GM12874 (cell line): ENCODE results near the gene PGS1.

ENCODE experiments used
- CTCF ChIP-seq: IDR thresholded peaks from 2 replicates; pipeline ENCODE4 v1.5.1; 2011; ENCODE audit warnings: low read depth, mild to moderate bottlenecking, control low read depth, low read length, moderate library complexity; ENCODE audit not compliant: insufficient read depth

PGS1 gene

DNA sequence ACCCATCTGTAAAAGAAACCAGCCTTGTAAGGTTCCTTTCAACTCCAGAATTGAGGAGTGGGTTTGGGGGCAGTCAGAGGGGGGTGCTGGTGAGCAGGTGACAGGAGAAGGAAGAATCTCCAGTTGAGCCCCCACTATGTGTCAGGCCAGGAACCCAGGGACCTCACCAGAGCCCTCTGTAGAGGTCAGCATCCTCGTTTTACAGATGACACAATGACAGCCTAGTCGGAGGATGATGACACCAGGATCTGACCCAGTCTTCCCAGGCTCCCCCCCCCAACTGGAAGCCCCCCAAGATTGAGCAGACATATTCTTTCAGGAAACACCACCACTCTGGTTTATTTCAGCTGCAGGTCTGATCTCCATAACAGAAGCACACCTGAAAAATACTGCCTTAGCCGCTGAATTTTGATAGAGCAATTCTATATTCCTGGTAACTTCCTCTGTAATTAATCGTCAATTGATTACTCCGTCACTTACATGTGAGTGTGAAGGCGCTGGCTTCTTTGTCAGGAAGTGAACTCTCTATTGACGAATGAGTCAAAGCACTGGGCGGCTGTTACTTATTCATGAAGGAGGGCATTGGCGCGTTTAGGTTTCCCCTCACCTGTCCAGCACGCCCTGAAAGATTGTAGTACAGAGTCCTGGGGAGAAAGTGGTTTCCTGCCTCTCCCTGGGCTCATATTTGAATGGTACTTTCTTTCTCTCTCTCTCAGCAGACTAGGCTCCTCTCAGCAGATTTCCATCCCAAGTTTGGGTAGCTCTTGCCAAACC is 39.8 kb upstream of the PGS1 start:
- no peak for TF ChIP-seq CTCF

DNA sequence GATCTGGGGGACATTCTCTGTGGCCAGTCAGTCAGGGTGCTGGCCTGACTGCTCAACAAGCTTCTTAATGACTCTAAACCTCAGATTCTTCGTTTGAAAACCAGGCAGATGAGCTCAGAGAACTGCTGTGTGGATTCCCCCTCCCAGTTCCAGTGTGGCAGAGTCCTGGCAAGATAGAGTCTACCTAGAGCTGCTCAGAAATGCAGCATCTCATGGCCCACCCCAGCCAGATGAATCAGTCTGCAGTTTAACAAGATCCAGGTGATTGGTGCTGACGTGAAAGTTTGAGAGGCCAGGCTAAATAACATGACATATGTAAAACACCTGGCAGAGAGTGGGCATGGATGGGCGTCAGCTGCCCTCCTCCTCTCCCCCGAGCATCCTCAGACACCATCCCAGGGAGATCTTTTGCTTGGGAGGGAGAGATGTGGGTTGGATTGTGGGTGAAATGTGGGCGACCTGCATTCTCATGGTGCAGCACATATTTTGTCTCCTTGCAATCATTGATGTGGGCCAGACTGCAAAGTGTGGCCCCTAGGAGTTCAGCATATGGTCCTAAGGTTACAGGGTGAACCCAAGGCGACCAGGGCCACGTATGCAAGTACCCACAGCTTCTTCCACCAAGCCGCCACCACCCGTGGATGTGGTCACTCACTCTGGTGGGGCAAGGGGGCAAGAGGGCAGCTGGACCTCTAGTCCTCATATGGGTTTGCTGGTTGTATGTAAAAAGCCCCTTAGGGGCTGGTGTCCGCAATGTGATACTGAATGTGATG is 38.1 kb upstream of the PGS1 start:
- no peak for TF ChIP-seq CTCF

- no peak for TF ChIP-seq CTCF
Observed at GRCh38 chr17:78341559-78342448, 36.6 kb upstream of the PGS1 start.

- no peak for TF ChIP-seq CTCF
Observed at GRCh38 chr17:78342449-78343186, 35.8 kb upstream of the PGS1 start.

DNA sequence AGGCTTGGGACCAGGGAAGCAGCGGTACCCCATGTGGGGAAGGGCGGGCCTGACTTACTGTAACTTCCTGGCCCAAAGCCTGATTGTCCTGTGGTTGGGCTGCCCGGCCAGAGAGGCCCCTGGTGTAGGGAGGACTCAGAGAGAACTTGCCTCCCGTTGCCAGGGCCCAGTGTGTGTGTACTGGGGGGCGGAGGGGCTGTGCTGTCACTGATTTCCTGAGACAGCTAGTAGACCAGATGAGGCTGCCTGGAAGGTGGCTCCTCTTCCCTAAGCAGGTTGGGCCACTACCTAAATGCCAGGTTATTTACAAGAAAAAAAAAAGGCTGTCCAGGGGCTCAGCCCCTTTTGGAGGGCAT is 35.3 kb upstream of the PGS1 start:
- no peak for TF ChIP-seq CTCF

DNA sequence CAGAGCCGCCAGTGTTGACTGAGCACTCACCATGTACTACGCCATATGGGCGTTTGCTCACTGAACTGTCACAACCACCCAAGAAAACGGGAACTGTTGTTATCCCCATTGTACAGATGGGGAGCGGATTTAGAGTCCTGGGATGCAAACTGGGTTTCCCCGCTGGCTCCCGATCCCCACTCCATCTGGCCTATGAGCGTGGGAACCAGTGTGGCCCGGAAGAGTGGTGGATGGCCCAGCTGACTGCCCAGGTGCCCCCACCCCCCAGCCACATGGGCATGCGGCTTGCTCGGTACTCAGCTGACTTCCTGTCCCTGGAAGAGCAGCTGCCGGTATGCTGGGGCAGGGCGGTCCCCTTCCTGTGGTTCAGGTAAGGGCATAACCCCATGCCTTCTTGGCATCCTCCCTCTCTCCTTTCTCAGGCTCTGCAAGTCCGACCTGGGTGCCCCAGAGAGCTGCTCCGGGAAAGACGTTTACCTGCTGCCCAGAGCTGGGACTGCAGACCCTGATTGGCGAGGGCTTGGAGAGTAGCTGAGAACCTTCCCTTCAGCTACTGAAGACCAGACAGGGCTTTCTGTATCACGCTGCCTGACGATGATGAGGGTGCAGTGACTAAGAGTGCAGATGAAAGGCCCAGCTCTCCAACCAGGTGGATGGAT is 34.8 kb upstream of the PGS1 start:
- no peak for TF ChIP-seq CTCF
